SJCRH30 (cell line): Measurements from ENCODE around the gene TTLL4. TPM values are rescaled to one million over a fixed set of nuclear protein-coding genes. Genes with fewer than 3 reads are reported as not detected.

ENCODE experiments used
- DNase-seq, 2 experiments: peaks; one replicate each; pipeline ENCODE4 v3.0.0-alpha.2; 2015 to 2020
- H3K27ac ChIP-seq: fragments of 250-450 bp; sonication (Bioruptor Pico); 2 replicates; pipeline ENCODE4 v1.5.1; 2020; ENCODE audit warnings: mild to moderate bottlenecking, moderate library complexity
- H3K27me3 ChIP-seq: fragments of 250-450 bp; sonication (Bioruptor Pico); 2 replicates; pipeline ENCODE4 v1.5.1; 2020; ENCODE audit warnings: mild to moderate bottlenecking, moderate library complexity
- H3K36me3 ChIP-seq: fragments of 250-450 bp; sonication (Bioruptor Pico); 2 replicates; pipeline ENCODE4 v1.5.1; 2020; ENCODE audit warnings: mild to moderate bottlenecking, moderate library complexity
- H3K4me1 ChIP-seq: fragments of 250-450 bp; sonication (Bioruptor Pico); 2 replicates; pipeline ENCODE4 v1.5.1; 2020; ENCODE audit warnings: mild to moderate bottlenecking, moderate library complexity
- H3K4me3 ChIP-seq: fragments of 250-450 bp; sonication (Bioruptor Pico); 2 replicates; pipeline ENCODE4 v1.5.1; 2020; ENCODE audit warnings: mild to moderate bottlenecking, moderate library complexity
- H3K9me3 ChIP-seq: fragments of 250-450 bp; sonication (Bioruptor Pico); replicated peaks from 2 replicates; pipeline ENCODE4 v1.5.1; 2020; ENCODE audit warnings: mild to moderate bottlenecking, moderate library complexity
- total RNA-seq: library from RNA; depleted of rRNA; stranded (reverse); fragments of >200 nt; shearing (Covaris generic); gene quantifications from 2 replicates; pipeline ENCODE4 v1.2.3, GENCODE V29; 2014

The TTLL4 gene
- total RNA-seq, 1 experiment from 2014 or later = 60.8 TPM

DNA sequence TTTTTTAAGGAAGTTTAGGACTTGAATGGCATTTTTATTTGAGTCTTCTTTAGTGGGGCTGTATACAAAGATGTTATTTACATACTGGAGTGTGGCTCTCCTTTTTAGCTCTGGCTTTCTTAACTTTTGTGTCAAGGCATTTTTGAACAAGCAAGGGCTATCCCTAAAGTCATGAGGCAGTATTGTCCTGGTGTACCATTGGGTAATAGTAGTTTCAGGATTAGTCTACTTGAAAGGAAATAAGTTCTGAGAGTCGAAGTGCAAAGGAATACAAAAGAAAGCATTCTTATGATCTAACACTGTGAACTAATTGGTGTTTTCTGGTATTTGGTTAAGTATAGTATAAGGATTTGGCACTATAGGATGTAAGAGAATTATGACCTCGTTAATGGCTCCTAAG lies 69.4 kb downstream of the TTLL4 start:
- H3K4me1 ChIP-seq = no peaks in the 10 kb centered on the region
- H3K27me3 ChIP-seq = no peaks in the 10 kb centered on the region
- H3K4me3 ChIP-seq = no peak overlapping the region
- H3K36me3 ChIP-seq = no peaks in the 10 kb centered on the region
- no peak for DNase-seq
- no peaks in the 10 kb centered on the region for H3K9me3 ChIP-seq
- no peak overlapping the region for H3K27ac ChIP-seq

- H3K4me1 ChIP-seq = no peaks in the 10 kb centered on the region
- no peak for DNase-seq
- peak overlapping the region; percentile 55 for H3K27ac ChIP-seq
- H3K27me3 ChIP-seq = no peaks in the 10 kb centered on the region
- H3K4me3 ChIP-seq = peak overlapping the region; percentile 59
- no peaks in the 10 kb centered on the region for H3K36me3 ChIP-seq
- H3K9me3 ChIP-seq = no peaks in the 10 kb centered on the region
Measured at GRCh38 chr2:218780851-218781690, 70.4 kb downstream of the TTLL4 start.

DNA sequence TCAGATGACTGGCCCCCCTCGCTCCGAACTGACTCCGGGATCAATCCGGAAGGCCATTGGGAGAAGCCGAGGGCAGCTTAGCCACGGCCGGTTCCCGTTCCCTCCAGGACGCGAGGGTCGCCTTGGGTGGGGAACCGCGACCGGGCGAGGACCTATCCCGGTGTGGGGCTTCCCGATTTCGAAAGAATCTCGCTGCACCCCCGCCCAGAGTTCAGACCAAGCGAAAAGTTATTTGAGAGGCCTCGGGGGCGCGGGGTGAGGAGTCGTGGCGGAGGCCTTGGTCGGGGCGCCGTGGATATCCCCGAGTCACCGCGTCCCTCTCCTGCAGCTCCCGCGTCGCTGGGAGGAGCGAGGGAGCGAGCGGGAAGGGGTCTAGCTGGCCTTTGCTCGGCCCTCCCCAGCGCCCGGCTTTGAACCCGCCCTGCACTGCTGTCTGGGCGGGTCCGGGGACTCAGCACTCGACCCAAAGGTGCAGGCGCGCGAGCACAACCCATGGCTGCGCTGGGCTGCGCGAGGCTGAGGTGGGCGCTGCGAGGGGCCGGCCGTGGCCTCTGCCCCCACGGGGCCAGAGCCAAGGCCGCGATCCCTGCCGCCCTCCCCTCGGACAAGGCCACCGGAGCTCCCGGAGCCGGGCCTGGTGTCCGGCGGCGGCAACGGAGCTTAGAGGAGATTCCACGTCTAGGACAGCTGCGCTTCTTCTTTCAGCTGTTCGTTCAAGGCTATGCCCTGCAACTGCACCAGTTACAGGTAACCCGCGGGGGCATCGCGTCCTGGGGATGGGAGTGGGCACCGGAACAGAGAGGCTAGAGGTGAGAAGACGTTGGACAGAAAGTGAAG lies 71.3 kb downstream of the TTLL4 start, which contains the start of gene CYP27A1:
Gene CYP27A1 (plus strand): TSS at position 457 of the 837 bp plus-strand sequence. CDS start 36 bp downstream, at position 493.
- peak within 1 kb of the TSS; percentile 55 for H3K27ac ChIP-seq
- DNase-seq = peak; percentile 20
- H3K27me3 ChIP-seq = no peaks in the 10 kb centered on the region
- H3K9me3 ChIP-seq = no peaks in the 10 kb centered on the region
- no peaks in the 10 kb centered on the region for H3K4me1 ChIP-seq
- no peaks in the 10 kb centered on the region for H3K36me3 ChIP-seq
- H3K4me3 ChIP-seq = peak within 1 kb of the TSS; percentile 59

DNA sequence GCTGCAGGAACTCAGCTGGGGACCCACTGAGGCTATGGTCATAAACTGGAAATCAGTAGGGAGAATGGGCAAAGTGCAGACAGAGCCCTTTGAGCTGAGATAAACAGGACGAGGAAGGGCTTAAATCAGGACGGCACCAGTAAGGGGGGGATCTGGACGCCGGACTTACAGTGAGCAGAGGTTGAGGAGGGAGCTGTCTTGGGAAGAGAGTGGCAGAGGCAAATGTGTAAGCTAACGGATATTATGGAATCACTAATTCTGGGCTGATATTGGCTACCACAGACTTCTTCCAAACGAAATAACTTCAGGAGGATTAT lies 71.9 kb downstream of the TTLL4 start:
- Histone ChIP-seq H3K27me3 (no peaks in the 10 kb centered on the region), H3K27ac (no peak overlapping the region), H3K9me3 (no peaks in the 10 kb centered on the region), H3K36me3 (no peaks in the 10 kb centered on the region), H3K4me3 (peak overlapping the region; percentile 59), H3K4me1 (no peaks in the 10 kb centered on the region)
- no peak for DNase-seq

GRCh38 chr2:218783688-218784087 lies 73.1 kb downstream of the TTLL4 start:
- no peak overlapping the region for H3K27ac ChIP-seq
- no peaks in the 10 kb centered on the region for H3K36me3 ChIP-seq
- H3K27me3 ChIP-seq = no peaks in the 10 kb centered on the region
- H3K4me3 ChIP-seq = no peak overlapping the region
- H3K4me1 ChIP-seq = no peaks in the 10 kb centered on the region
- H3K9me3 ChIP-seq = no peaks in the 10 kb centered on the region
- DNase-seq = no peak

GRCh38 chr2:218785103-218785502 lies 74.5 kb downstream of the TTLL4 start:
- Histone ChIP-seq H3K27me3 (no peaks in the 10 kb centered on the region), H3K27ac (no peak overlapping the region), H3K4me1 (no peaks in the 10 kb centered on the region), H3K9me3 (no peaks in the 10 kb centered on the region), H3K4me3 (no peak overlapping the region), H3K36me3 (no peaks in the 10 kb centered on the region)
- DNase-seq = no peak

GRCh38 chr2:218786133-218786532 lies 75.5 kb downstream of the TTLL4 start:
- no peaks in the 10 kb centered on the region for H3K36me3 ChIP-seq
- no peaks in the 10 kb centered on the region for H3K4me1 ChIP-seq
- DNase-seq = no peak
- no peaks in the 10 kb centered on the region for H3K9me3 ChIP-seq
- no peak overlapping the region for H3K27ac ChIP-seq
- H3K27me3 ChIP-seq = no peaks in the 10 kb centered on the region
- no peak overlapping the region for H3K4me3 ChIP-seq

- Histone ChIP-seq H3K9me3 (no peaks in the 10 kb centered on the region), H3K27me3 (no peaks in the 10 kb centered on the region), H3K4me1 (no peaks in the 10 kb centered on the region), H3K27ac (no peak overlapping the region), H3K4me3 (no peak overlapping the region), H3K36me3 (no peaks in the 10 kb centered on the region)
- no peak for DNase-seq
Measured at GRCh38 chr2:218788529-218789255, 78.1 kb downstream of the TTLL4 start.

DNA sequence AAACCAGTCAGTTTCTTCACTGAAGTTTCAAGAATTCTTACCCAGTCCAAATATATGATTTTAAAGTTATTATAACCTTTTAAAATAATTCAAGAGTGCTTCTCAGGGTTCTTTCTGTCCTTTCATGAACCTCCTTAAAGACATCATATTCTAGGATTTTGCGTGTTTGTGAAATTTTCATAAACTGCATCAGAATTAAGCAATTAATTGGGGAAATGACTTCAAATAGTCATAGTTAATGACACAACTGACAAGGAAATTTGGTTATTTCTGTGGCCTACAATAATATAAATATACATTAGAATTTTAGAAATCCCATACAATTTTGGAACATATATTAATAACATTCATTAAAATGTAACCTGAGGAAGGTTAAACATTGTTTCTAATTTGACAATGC lies 81.8 kb downstream of the TTLL4 start:
- Histone ChIP-seq H3K4me1 (no peaks in the 10 kb centered on the region), H3K36me3 (no peaks in the 10 kb centered on the region), H3K4me3 (no peak overlapping the region), H3K9me3 (no peaks in the 10 kb centered on the region), H3K27me3 (no peaks in the 10 kb centered on the region), H3K27ac (no peak overlapping the region)
- DNase-seq = no peak

GRCh38 chr2:218796691-218797090 lies 86.1 kb downstream of the TTLL4 start:
- Histone ChIP-seq H3K27ac (no peak overlapping the region), H3K4me1 (no peaks in the 10 kb centered on the region), H3K4me3 (no peak overlapping the region), H3K36me3 (no peaks in the 10 kb centered on the region), H3K27me3 (no peaks in the 10 kb centered on the region), H3K9me3 (no peaks in the 10 kb centered on the region)
- no peak for DNase-seq

- Histone ChIP-seq H3K36me3 (no peaks in the 10 kb centered on the region), H3K4me3 (no peak overlapping the region), H3K27ac (no peak overlapping the region), H3K4me1 (no peaks in the 10 kb centered on the region), H3K9me3 (no peaks in the 10 kb centered on the region; the same call in 1 of the 2 replicates), H3K27me3 (no peaks in the 10 kb centered on the region)
- no peak for DNase-seq
Measured at GRCh38 chr2:218798767-218799504, 88.3 kb downstream of the TTLL4 start.

GRCh38 chr2:218799990-218800389 lies 89.4 kb downstream of the TTLL4 start:
- no peak for DNase-seq
- Histone ChIP-seq H3K27ac (no peak overlapping the region), H3K9me3 (peaks cover 4% of the 10 kb centered on the region), H3K36me3 (no peaks in the 10 kb centered on the region), H3K27me3 (no peaks in the 10 kb centered on the region), H3K4me1 (no peaks in the 10 kb centered on the region), H3K4me3 (no peak overlapping the region)

- Histone ChIP-seq H3K36me3 (no peaks in the 10 kb centered on the region), H3K27ac (no peak overlapping the region), H3K4me3 (no peak overlapping the region), H3K27me3 (no peaks in the 10 kb centered on the region), H3K4me1 (peaks cover 12% of the 10 kb centered on the region), H3K9me3 (peaks cover 4% of the 10 kb centered on the region)
- DNase-seq = no peak
Measured at GRCh38 chr2:218802386-218802994, 91.9 kb downstream of the TTLL4 start.

GRCh38 chr2:218804817-218805216 lies 94.2 kb downstream of the TTLL4 start:
- Histone ChIP-seq H3K4me3 (no peak overlapping the region), H3K27ac (no peak overlapping the region), H3K36me3 (no peaks in the 10 kb centered on the region), H3K27me3 (no peaks in the 10 kb centered on the region), H3K4me1 (peaks cover 12% of the 10 kb centered on the region), H3K9me3 (peaks cover 4% of the 10 kb centered on the region)
- no peak for DNase-seq
